Activated T-cell treated with anti-CD3 and anti-CD28 coated beads, Interleukin-2, amount 50 U/mL, for 4 hours (primary cell): Measurements from ENCODE around the gene CLCNKB. TPM values are rescaled to one million over a fixed set of nuclear protein-coding genes. Genes with fewer than 3 reads are reported as not detected.
"Not testable (repeated sequence)": the region's sequence is repeated elsewhere in the genome, so short reads cannot be mapped to it uniquely, and the experiment has no call there.

Source experiments
- ATAC-seq, 2 donors: fragments of 200-7000 bp; cut with Tn5 transposase; one replicate each; pipeline ENCODE4 v1.10.0; 2021
- DNase-seq: peaks from one replicate; pipeline ENCODE4 v3.0.0-alpha.2; 2020
- H3K27me3 Mint-ChIP-seq: one replicate; pipeline ENCODE4 v1.8.0; 2021; ENCODE audit warnings: low read depth, mixed read lengths
- H3K36me3 Mint-ChIP-seq: one replicate; pipeline ENCODE4 v1.8.0; 2022; ENCODE audit warnings: mixed read lengths; ENCODE audit not compliant: insufficient read depth
- H3K4me1 Mint-ChIP-seq: one replicate; pipeline ENCODE4 v1.8.0; 2021; ENCODE audit warnings: low read depth, mixed read lengths
- H3K4me3 Mint-ChIP-seq: one replicate; pipeline ENCODE4 v1.8.0; 2021; ENCODE audit warnings: mild to moderate bottlenecking, moderate library complexity, mixed read lengths
- H3K9me3 Mint-ChIP-seq: one replicate; pipeline ENCODE4 v1.8.0; 2021; ENCODE audit warnings: mixed read lengths
- total RNA-seq, 3 donors: library from RNA; stranded (reverse); gene quantifications; one replicate each; pipeline ENCODE4 v1.2.1, GENCODE V29; 2021

The CLCNKB gene
- total RNA-seq, 3 donors from 2014 or later = not detected

GRCh38 chr1:16054598-16055540 lies 11.3 kb downstream of the CLCNKB start:
- Mint-ChIP-seq H3K36me3 (no peaks in the 10 kb centered on the region), H3K9me3 (no peaks in the 10 kb centered on the region), H3K4me1 (no peaks in the 10 kb centered on the region), H3K27me3 (no peaks in the 10 kb centered on the region), H3K4me3 (no peak overlapping the region)
- DNase-seq = no peak
- ATAC-seq = no peak

- Mint-ChIP-seq H3K36me3 (no peaks in the 10 kb centered on the region), H3K4me3 (no peak overlapping the region), H3K4me1 (no peaks in the 10 kb centered on the region), H3K9me3 (no peaks in the 10 kb centered on the region), H3K27me3 (no peaks in the 10 kb centered on the region)
- ATAC-seq (peak; percentile 95 to 96), DNase-seq (peak; percentile 85)
These were observed 12.3 kb downstream of the CLCNKB start for GRCh38 chr1:16055613-16056520.

- H3K36me3 Mint-ChIP-seq, H3K9me3 Mint-ChIP-seq, DNase-seq, ATAC-seq, H3K27me3 Mint-ChIP-seq, H3K4me3 Mint-ChIP-seq, H3K4me1 Mint-ChIP-seq: not testable (repeated sequence)
These were observed 12.9 kb downstream of the CLCNKB start for GRCh38 chr1:16056521-16056912.

DNA sequence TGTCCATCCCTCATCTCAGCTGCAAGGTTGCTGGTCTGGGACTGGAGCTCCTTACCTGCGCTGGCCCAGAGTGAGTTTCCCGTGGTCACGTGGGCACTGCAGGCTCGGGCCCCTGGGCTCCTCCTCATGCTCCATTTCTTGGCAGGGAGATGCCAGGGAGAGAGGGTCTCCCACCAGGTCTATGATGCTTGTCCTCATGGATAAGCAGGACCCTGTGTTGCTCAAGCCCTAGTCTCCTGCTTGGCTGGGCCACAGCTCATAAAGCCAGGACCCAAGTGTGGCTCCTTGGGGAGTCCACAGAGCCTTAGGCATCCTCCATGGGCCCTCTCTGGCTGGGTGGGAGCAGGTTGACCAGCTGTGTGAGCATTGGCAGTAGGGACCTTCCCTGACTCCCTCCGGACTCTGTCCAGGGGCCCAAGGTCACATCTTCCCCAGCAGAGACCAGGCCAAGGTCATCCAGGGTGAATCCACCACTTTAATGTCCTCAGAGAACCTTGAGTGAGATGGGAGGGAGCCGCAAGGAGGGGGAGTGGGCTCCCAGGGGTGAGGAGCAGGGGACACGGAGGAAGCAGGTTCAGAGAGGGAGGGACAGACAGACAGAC lies 13.8 kb downstream of the CLCNKB start:
- not testable (repeated sequence) for H3K4me1 Mint-ChIP-seq, ATAC-seq, H3K9me3 Mint-ChIP-seq, H3K36me3 Mint-ChIP-seq, H3K27me3 Mint-ChIP-seq, H3K4me3 Mint-ChIP-seq, DNase-seq

GRCh38 chr1:16058394-16059120 lies 15.0 kb downstream of the CLCNKB start:
- ATAC-seq, H3K9me3 Mint-ChIP-seq, H3K4me3 Mint-ChIP-seq, H3K4me1 Mint-ChIP-seq, H3K36me3 Mint-ChIP-seq, DNase-seq, H3K27me3 Mint-ChIP-seq: not testable (repeated sequence)

DNA sequence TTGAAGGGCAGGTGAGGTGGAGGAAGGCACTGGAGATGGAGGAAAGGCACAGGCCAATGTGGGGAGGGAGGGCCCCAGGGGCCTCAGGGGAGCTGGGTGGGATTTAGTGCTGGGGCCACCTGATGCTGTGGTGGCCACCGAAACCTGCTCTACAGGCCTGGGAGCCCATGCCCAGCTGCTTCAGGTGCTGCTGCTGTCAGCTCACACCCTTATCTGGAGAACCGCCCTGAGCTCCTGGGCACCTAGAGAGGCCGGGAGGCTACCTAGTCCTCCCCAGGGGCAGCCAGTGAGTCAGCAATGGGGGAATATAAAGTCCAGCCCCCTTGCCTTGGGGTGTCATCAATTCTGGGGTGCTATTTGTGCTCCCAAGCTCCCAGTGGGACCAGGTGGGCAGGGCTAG lies 17.7 kb downstream of the CLCNKB start:
- no peak overlapping the region for H3K4me3 Mint-ChIP-seq
- no peaks in the 10 kb centered on the region for H3K9me3 Mint-ChIP-seq
- no peak for ATAC-seq
- no peaks in the 10 kb centered on the region for H3K36me3 Mint-ChIP-seq
- no peak for DNase-seq
- peaks cover 13% of the 10 kb centered on the region for H3K4me1 Mint-ChIP-seq
- peaks cover 8% of the 10 kb centered on the region for H3K27me3 Mint-ChIP-seq

- not testable (repeated sequence) for H3K9me3 Mint-ChIP-seq, H3K4me3 Mint-ChIP-seq, DNase-seq, ATAC-seq, H3K36me3 Mint-ChIP-seq, H3K27me3 Mint-ChIP-seq
- H3K4me1 Mint-ChIP-seq = peaks cover 13% of the 10 kb centered on the region
These were observed 18.6 kb downstream of the CLCNKB start for GRCh38 chr1:16061989-16062686.

GRCh38 chr1:16062687-16063075 lies 19.1 kb downstream of the CLCNKB start:
- not testable (repeated sequence) for H3K36me3 Mint-ChIP-seq, H3K4me3 Mint-ChIP-seq, ATAC-seq, H3K27me3 Mint-ChIP-seq, DNase-seq, H3K9me3 Mint-ChIP-seq
- peaks cover 13% of the 10 kb centered on the region for H3K4me1 Mint-ChIP-seq

DNA sequence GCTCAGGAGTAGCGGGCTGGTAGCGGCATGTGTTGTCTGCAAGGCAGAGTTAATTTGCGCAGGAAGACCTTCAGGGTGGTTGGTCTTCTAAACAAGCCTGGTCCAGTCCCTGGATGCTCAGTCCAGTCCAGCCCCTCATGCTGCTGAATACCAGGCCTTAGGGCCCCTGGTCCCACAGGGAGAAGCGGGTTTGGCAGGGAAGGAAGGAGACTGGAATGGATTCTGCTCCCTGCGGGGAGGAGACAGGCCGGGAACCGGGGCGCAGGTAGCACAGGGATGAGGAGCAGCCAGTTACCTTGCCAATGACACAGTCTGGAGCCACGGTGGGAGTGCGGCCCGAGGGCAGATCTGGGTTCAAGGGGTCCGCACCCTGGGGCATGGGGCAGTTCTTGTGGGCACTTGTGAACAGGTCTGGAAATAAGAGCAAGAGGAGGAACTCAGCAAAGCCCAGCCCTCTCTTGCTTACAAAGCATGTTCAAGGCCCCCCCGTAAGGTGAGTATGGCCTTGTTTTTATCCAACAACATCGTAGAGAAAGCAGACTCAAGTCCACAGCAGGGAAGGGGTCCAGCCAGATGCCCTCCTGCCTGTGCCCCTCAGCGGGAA lies 19.7 kb downstream of the CLCNKB start:
- ATAC-seq (no peak), DNase-seq (no peak)
- Mint-ChIP-seq H3K27me3 (peaks cover 10% of the 10 kb centered on the region), H3K4me1 (peaks cover 13% of the 10 kb centered on the region), H3K9me3 (no peaks in the 10 kb centered on the region), H3K4me3 (no peak overlapping the region), H3K36me3 (no peaks in the 10 kb centered on the region)

DNA sequence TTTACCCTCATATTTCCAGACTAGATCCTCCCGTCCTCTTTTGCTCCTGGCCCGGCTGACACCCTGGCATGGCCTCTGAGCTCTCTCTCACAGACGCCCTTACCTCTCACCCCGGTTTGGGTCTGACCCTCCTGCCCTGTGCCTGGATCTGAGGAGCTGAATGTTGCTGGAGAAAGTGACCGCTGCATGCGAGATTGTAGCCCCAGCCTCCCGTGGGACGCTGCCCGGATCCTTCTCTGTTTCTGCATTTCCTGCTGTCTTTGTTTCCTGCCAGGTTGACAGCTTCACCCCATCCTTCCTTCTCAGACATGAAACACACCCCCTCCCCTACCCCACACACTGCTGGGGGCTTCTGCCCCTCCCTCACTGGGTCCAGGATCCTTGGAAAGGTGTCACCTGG lies 20.3 kb downstream of the CLCNKB start:
- DNase-seq = no peak
- no peak for ATAC-seq
- H3K9me3 Mint-ChIP-seq = no peaks in the 10 kb centered on the region
- H3K36me3 Mint-ChIP-seq = no peaks in the 10 kb centered on the region
- no peak overlapping the region for H3K4me3 Mint-ChIP-seq
- H3K27me3 Mint-ChIP-seq = peaks cover 10% of the 10 kb centered on the region
- peaks cover 13% of the 10 kb centered on the region for H3K4me1 Mint-ChIP-seq

DNA sequence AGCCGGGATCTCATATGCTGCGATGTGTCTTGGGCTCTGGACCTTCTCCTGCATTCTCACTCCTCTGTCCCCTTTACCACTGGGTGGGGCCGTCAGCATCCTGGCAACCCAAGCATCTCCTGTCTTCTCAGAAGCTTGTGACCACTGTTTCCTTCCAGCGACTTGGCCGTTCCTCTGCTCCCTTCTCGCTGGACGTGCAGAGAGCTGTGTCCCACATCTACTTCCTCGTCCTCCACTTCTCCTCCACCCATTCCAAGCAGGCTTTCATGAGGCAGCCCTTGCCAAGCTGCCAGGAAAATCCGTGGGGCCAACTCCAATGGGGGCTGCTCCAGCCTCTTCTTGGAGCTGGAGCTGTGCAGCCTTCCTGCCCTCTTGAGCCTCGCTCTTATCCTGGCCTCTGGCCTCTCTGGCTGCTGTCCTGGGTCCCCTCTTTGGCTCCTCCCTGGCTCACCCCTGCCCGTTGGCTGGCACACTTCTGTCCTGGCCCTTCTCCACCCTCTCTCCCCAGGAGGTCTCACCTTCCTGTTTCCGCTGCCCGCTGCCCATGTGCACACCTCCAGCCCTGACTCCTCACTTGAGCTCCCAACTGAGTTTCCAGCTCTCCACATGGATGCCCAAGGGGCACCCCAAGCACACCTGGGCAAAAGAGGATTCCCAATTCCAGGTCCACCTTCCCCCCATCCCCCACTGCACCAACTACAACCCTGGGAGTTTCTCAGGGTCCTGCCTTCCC lies 21.1 kb downstream of the CLCNKB start:
- no peaks in the 10 kb centered on the region for H3K9me3 Mint-ChIP-seq
- no peaks in the 10 kb centered on the region for H3K36me3 Mint-ChIP-seq
- peaks cover 13% of the 10 kb centered on the region for H3K4me1 Mint-ChIP-seq
- no peak for ATAC-seq
- no peak for DNase-seq
- H3K4me3 Mint-ChIP-seq = no peak overlapping the region
- peaks cover 10% of the 10 kb centered on the region for H3K27me3 Mint-ChIP-seq

GRCh38 chr1:16065269-16065576 lies 21.6 kb downstream of the CLCNKB start:
- Mint-ChIP-seq H3K27me3 (peaks cover 10% of the 10 kb centered on the region), H3K36me3 (no peaks in the 10 kb centered on the region), H3K4me1 (peaks cover 17% of the 10 kb centered on the region), H3K9me3 (no peaks in the 10 kb centered on the region), H3K4me3 (no peak overlapping the region)
- ATAC-seq (no peak), DNase-seq (no peak)

- DNase-seq = no peak
- Mint-ChIP-seq H3K27me3 (peaks cover 10% of the 10 kb centered on the region), H3K9me3 (no peaks in the 10 kb centered on the region), H3K4me3 (no peak overlapping the region), H3K4me1 (peaks cover 19% of the 10 kb centered on the region), H3K36me3 (no peaks in the 10 kb centered on the region)
- no peak for ATAC-seq
These were observed 22.7 kb downstream of the CLCNKB start for GRCh38 chr1:16066245-16066644.
